Activated T-helper 17 cell treated with anti-CD3 and anti-CD28 coated beads, Interleukin-2, amount 50 U/mL, for 72 hours (primary cell): ENCODE data around the gene THAP11. TPM values are rescaled to one million over a fixed set of nuclear protein-coding genes. Genes with fewer than 3 reads are reported as not detected.
"Not testable (repeated sequence)": the region's sequence is repeated elsewhere in the genome, so short reads cannot be mapped to it uniquely, and the experiment has no call there.

Source experiments
- ATAC-seq: fragments of 150-1000 bp; cut with Tn5 transposase; replicated peaks from 2 replicates; pipeline ENCODE4 v1.10.0; 2021; ENCODE audit warnings: mild to moderate bottlenecking, moderate library complexity
- H3K27ac Mint-ChIP-seq: one replicate; pipeline ENCODE4 v1.8.0; 2022; ENCODE audit warnings: mixed read lengths
- H3K27me3 Mint-ChIP-seq: one replicate; pipeline ENCODE4 v1.8.0; 2022; ENCODE audit warnings: mixed read lengths
- H3K36me3 Mint-ChIP-seq: one replicate; pipeline ENCODE4 v1.8.0; 2022; ENCODE audit warnings: low read depth, mild to moderate bottlenecking, mixed read lengths
- H3K4me1 Mint-ChIP-seq: one replicate; pipeline ENCODE4 v1.8.0; 2022; ENCODE audit warnings: mixed read lengths
- H3K4me3 Mint-ChIP-seq: one replicate; pipeline ENCODE4 v1.8.0; 2022; ENCODE audit warnings: mild to moderate bottlenecking, mixed read lengths
- H3K9me3 Mint-ChIP-seq: one replicate; pipeline ENCODE4 v1.8.0; 2022; ENCODE audit warnings: mixed read lengths
- total RNA-seq, 2 donors: library from RNA; stranded (reverse); gene quantifications; one replicate each; pipeline ENCODE4 v1.2.3, GENCODE V29; 2022

Gene THAP11
- total RNA-seq, 2 donors from 2014 or later: 29.9 to 51.6 TPM

DNA sequence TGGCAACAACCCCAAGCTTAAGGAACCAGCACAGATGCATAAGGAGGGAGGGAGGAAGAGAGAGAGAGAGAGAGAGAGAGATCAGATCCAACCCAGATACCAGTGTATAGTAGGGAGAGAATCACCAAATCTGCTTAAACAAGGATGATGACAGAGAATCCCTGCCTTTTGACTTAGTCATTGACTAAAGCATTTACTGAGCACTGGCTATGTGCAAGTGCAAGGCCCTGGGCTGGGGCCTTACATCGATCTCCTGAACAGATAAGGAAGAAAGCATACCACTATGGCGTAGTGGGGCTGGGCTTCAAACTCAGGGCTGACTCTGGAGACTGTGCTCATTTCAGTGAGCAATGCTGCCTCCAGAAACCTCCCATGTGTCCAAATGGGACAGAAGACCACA is 19.6 kb upstream of the THAP11 start:
- ATAC-seq: no peak

DNA sequence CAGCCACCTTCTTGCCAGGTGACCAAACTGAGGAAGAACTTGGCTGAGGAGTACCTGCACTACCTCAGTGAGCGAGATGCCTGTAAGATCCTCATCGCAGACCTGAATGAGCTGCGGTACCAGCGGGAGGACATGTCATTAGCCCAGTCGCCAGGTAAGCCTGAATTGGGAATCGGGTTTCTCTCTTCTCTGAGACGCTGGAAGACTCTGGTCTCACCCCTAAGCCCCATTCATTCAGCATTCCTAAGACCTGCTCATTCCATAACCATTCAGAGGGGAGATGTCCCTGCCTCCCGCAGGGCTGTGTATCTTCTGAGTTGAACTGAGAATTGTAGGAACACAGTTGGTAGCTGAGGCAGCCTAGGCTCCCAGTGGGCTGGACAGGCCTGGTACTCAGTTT is 17.0 kb upstream of the THAP11 start:
- Mint-ChIP-seq H3K36me3 (peaks cover 6% of the 10 kb centered on the region), H3K27ac (peak overlapping the region; percentile 65)

More for the DNA sequence above, 19.6 kb upstream of the THAP11 start:
- Mint-ChIP-seq H3K4me3 (no peak overlapping the region), H3K4me1 (no peaks in the 10 kb centered on the region), H3K36me3 (no peaks in the 10 kb centered on the region), H3K27ac (no peak overlapping the region), H3K27me3 (no peaks in the 10 kb centered on the region), H3K9me3 (no peaks in the 10 kb centered on the region)

DNA sequence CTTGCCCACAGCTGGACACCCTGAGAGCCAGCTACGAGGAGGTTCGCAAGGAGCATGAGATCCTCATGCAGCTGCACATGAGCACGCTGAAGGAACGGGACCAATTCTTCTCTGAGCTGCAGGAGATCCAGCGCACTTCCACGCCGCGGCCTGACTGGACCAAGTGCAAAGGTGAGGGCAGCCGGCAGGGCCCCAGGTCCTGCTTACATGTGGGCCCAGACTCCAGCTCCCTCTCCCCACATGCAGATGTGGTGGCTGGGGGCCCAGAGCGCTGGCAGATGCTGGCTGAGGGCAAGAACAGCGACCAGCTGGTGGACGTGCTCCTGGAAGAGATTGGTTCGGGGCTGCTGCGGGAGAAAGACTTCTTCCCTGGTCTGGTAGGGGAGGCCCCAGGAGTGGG is 16.2 kb upstream of the THAP11 start:
- no peak for ATAC-seq
- Mint-ChIP-seq H3K9me3 (no peaks in the 10 kb centered on the region), H3K27me3 (no peaks in the 10 kb centered on the region), H3K4me1 (no peaks in the 10 kb centered on the region), H3K36me3 (peaks cover 13% of the 10 kb centered on the region), H3K4me3 (no peak overlapping the region), H3K27ac (peak overlapping the region; percentile 65)

More for the DNA sequence above, 17.0 kb upstream of the THAP11 start:
- ATAC-seq: no peak
- no peaks in the 10 kb centered on the region for H3K9me3 Mint-ChIP-seq
- H3K4me1 Mint-ChIP-seq: no peaks in the 10 kb centered on the region
- no peaks in the 10 kb centered on the region for H3K27me3 Mint-ChIP-seq
- H3K4me3 Mint-ChIP-seq: no peak overlapping the region

DNA sequence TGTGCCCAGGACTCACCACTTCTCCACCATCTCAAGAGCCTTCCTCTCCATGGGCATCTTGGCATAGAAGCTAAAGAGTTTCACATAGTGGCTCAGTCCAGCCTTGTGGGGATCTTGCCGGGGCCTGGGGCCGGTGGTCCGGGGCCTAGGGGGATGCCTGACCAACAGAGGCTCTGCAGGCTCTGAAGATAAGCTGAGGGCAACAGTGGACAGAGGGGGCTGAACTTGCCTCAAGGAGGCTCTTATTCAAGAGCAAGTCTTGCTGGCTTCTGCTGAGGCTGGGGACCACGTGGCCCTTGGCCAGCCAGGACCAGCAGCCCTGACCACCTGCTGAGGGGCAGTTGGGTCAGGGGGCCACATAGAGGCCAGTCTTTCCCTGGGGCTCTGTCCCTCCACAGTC is 13.5 kb upstream of the THAP11 start:
- no peaks in the 10 kb centered on the region for H3K9me3 Mint-ChIP-seq
- H3K4me1 Mint-ChIP-seq: no peaks in the 10 kb centered on the region
- no peak for ATAC-seq
- no peak overlapping the region for H3K4me3 Mint-ChIP-seq
- H3K27me3 Mint-ChIP-seq: no peaks in the 10 kb centered on the region
- H3K27ac Mint-ChIP-seq: no peak overlapping the region
- peaks cover 21% of the 10 kb centered on the region for H3K36me3 Mint-ChIP-seq

DNA sequence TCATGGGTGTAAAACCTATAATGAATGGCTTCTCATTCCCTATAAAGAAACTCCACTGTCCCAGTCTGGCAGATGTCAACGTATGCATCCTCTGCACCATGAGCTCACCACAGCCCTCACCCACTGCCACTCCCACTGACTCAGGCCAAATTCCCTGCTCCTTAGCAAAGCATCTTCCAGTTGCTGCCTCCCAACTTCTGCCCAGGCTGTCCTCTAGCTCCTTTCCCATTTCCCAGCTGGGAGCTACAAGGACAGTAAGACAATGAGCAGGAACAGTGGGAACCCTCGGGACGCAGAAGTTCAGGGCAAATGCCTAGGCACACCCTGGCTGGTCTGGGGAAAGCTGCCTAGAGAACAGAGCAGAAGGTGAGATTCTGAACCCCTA is 9.1 kb upstream of the THAP11 start:
- no peak for ATAC-seq
- Mint-ChIP-seq H3K27ac (peak overlapping the region; percentile 90), H3K36me3 (peaks cover 21% of the 10 kb centered on the region), H3K27me3 (no peaks in the 10 kb centered on the region), H3K4me3 (peak overlapping the region; percentile 89), H3K4me1 (no peaks in the 10 kb centered on the region), H3K9me3 (no peaks in the 10 kb centered on the region)

DNA sequence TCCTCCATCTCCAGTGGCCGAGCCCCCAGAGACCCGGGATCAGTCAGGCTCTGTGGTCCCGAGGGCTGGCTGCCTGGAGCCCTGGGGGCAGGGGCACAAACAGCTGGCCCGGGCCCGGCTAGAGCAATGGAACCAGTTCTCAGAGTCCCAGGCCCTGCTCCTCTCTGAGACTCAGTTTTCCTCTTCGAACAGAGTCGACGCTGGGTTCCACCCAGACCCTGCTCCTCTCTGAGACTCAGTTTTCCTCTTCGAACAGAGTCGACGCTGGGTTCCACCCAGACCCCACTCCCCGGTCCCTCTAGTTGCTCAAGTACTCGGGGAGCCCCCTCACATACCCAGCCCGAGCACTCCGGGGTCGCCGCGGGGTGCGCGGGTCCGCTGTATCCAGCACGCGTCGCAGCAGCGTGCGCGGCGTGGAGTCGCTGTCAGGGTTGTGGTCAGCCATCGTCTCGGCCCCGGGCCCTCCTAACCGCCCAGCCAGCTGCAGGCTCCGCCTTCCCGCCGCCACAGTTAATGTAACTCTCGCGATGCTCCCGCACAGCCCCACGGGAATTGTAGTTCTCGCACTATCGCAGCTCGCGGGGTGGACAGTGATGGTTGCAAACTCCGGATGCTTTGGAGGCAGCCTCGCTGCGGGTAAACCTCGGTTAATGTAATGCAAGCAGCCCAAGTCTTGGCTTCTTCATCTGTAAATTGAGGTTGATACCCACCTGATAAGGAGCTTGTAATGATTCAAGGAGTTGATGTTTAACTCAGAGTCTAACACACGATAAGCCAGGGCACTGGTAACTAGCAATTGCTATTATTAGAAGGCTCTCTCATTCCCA is 8.5 kb upstream of the THAP11 start:
- H3K4me3 Mint-ChIP-seq: peak overlapping the region; percentile 89
- H3K27me3 Mint-ChIP-seq: no peaks in the 10 kb centered on the region
- peaks cover 21% of the 10 kb centered on the region for H3K36me3 Mint-ChIP-seq
- no peaks in the 10 kb centered on the region for H3K4me1 Mint-ChIP-seq
- ATAC-seq: peak; percentile 100
- peak overlapping the region; percentile 90 for H3K27ac Mint-ChIP-seq
- no peaks in the 10 kb centered on the region for H3K9me3 Mint-ChIP-seq

DNA sequence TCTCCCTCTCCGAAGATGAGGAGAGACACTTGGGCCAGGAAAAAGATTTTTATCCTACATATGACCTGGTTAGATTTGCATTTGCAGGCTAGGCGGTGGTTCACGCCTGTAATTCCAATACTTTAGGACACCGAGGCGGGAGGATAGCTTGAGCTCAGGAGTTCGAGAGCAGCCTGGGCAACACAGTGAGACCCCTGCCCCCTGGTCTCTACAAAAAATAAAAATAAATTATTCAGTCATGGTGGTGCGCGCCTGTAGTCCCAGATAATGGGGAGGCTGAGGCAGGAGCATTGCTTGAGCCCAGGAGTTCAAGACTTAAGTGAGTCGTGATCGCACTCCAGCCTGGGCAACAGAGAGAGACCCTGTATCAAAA is 7.9 kb upstream of the THAP11 start:
- no peaks in the 10 kb centered on the region for H3K27me3 Mint-ChIP-seq
- ATAC-seq: no peak
- peak overlapping the region; percentile 89 for H3K4me3 Mint-ChIP-seq
- peaks cover 21% of the 10 kb centered on the region for H3K36me3 Mint-ChIP-seq
- no peaks in the 10 kb centered on the region for H3K9me3 Mint-ChIP-seq
- peak overlapping the region; percentile 90 for H3K27ac Mint-ChIP-seq
- H3K4me1 Mint-ChIP-seq: no peaks in the 10 kb centered on the region

DNA sequence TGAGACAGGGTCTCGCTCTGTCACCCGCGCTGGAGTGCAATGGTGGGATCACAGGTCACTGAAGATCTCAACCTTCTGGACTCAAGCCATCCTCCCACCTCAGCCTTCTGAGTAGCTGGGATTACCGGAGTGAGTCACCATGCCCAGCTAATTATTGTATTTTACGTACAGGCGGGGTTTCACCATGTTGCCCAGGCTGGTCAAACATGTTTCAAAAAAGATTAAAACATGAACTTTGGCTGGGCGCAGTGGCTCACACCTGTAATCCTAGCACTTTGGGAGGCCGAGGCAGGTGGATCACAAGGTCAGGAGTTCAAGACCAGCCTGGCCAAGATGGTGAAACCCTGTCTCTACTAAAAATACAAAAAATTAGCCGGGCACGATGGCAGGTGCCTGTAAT is 4.9 kb upstream of the THAP11 start:
- not testable (repeated sequence) for H3K27me3 Mint-ChIP-seq, ATAC-seq, H3K9me3 Mint-ChIP-seq, H3K4me1 Mint-ChIP-seq, H3K27ac Mint-ChIP-seq, H3K36me3 Mint-ChIP-seq, H3K4me3 Mint-ChIP-seq

DNA sequence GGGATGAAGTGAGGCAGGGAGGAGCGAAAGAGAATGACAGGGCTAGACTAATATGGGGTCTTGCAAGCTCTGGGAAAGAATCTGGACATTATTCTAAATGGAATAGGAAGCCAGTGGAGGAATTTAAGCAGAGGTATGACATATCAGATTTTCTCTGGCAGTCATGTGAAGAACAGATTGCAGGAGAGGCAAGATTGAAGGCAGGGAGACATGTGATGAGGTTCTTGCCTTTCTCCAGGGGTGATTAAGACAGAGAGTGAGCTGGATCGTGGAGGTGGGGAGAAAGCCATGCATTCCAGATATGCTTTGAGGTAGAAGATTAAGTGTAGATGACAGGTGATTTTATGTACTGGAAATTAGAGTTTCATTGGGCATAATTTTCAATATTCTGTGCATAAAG is 4.3 kb upstream of the THAP11 start:
- H3K36me3 Mint-ChIP-seq: peaks cover 2% of the 10 kb centered on the region
- no peak for ATAC-seq
- H3K9me3 Mint-ChIP-seq: no peaks in the 10 kb centered on the region
- H3K4me1 Mint-ChIP-seq: peaks cover 6% of the 10 kb centered on the region
- H3K27ac Mint-ChIP-seq: peak overlapping the region; percentile 31
- no peaks in the 10 kb centered on the region for H3K27me3 Mint-ChIP-seq
- no peak overlapping the region for H3K4me3 Mint-ChIP-seq

DNA sequence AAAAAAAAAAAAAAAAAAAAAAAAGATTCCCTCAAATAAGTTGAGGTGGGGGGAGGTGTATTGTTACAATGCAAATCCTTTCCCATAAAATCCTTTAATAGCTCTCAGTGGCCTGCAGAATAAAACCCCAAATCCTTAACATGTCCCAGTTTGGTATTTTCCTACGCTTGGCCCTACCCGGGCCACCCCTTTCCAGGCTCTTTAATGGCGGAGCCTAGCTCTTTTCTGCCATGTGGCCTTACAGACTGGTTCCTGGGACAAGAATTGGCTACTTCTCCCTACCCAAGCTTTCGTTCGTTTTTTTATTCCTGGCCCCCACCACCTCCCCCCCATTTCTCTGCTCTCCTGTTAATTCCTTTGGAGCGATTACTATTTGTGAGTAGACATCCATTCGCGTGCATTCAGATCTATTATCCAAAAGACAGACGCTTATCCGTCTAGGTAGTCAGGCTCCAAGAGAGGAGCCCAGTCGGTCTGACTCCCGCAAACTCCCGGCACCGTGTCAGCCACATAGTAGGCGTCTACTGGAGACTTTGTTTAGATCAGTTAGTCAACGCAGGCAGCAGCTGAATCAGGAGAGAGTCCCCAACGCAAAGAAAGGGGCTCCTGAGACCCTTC is 813 bp upstream of the THAP11 start:
- peak overlapping the region; percentile 88 for H3K4me3 Mint-ChIP-seq
- H3K9me3 Mint-ChIP-seq: no peaks in the 10 kb centered on the region
- peaks cover 15% of the 10 kb centered on the region for H3K4me1 Mint-ChIP-seq
- H3K27me3 Mint-ChIP-seq: no peaks in the 10 kb centered on the region
- peak overlapping the region; percentile 86 for H3K27ac Mint-ChIP-seq
- peaks cover 26% of the 10 kb centered on the region for H3K36me3 Mint-ChIP-seq
- ATAC-seq: no peak

DNA sequence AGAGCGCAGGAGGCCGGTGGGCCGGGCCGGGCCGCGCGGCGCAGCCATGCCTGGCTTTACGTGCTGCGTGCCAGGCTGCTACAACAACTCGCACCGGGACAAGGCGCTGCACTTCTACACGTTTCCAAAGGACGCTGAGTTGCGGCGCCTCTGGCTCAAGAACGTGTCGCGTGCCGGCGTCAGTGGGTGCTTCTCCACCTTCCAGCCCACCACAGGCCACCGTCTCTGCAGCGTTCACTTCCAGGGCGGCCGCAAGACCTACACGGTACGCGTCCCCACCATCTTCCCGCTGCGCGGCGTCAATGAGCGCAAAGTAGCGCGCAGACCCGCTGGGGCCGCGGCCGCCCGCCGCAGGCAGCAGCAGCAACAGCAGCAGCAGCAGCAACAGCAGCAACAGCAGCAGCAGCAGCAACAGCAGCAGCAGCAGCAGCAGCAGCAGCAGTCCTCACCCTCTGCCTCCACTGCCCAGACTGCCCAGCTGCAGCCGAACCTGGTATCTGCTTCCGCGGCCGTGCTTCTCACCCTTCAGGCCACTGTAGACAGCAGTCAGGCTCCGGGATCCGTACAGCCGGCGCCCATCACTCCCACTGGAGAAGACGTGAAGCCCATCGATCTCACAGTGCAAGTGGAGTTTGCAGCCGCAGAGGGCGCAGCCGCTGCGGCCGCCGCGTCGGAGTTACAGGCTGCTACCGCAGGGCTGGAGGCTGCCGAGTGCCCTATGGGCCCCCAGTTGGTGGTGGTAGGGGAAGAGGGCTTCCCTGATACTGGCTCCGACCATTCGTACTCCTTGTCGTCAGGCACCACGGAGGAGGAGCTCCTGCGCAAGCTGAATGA is 606 bp downstream of the THAP11 start:
- Mint-ChIP-seq H3K27ac (peak overlapping the region; percentile 86), H3K4me3 (peak overlapping the region; percentile 88), H3K36me3 (peaks cover 30% of the 10 kb centered on the region), H3K9me3 (no peaks in the 10 kb centered on the region), H3K4me1 (peaks cover 15% of the 10 kb centered on the region), H3K27me3 (no peaks in the 10 kb centered on the region)
- ATAC-seq: peak; percentile 22

DNA sequence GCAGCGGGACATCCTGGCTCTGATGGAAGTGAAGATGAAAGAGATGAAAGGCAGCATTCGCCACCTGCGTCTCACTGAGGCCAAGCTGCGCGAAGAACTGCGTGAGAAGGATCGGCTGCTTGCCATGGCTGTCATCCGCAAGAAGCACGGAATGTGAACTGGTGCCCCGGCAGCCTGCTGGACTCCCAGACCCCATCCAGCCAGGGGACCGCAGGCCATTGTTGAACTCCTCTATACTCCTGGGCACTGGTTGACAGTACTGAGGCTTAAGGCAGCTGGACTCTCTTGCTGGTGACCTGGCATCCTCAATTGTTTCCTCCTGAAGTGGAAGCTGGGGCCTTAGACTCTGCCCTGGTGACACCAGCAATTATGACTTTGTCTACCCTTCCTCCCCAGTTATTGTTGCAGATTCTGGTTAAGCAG is 1.2 kb downstream of the THAP11 start:
- Mint-ChIP-seq H3K27me3 (no peaks in the 10 kb centered on the region), H3K4me1 (peaks cover 15% of the 10 kb centered on the region)

DNA sequence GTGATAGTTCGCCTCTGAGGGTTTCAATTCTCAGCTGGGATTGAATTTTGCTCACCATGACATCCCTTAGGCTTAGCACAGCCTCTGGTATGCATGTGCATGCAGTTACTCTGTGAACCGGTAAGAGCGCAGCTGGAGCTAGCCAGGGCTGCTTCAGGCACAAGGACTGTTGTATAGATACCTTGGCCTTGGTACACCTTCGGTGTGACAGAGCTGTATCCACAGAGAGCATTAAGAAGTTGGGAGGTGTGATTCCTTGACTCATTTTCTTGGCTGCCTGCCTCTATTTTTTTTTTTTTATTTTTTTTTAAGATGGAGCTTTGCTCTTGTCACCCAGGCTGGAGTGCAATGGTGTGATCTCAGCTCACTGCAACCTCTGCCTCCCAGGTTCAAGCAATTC is 2.4 kb downstream of the THAP11 start:
- H3K27ac Mint-ChIP-seq: no peak overlapping the region
- no peak for ATAC-seq
- no peaks in the 10 kb centered on the region for H3K9me3 Mint-ChIP-seq
- peaks cover 15% of the 10 kb centered on the region for H3K4me1 Mint-ChIP-seq
- H3K27me3 Mint-ChIP-seq: no peaks in the 10 kb centered on the region
- peak overlapping the region; percentile 88 for H3K4me3 Mint-ChIP-seq
- peaks cover 33% of the 10 kb centered on the region for H3K36me3 Mint-ChIP-seq

More for the DNA sequence above, 1.2 kb downstream of the THAP11 start:
- H3K36me3 Mint-ChIP-seq: peaks cover 33% of the 10 kb centered on the region
- no peaks in the 10 kb centered on the region for H3K9me3 Mint-ChIP-seq
- peak overlapping the region; percentile 88 for H3K4me3 Mint-ChIP-seq
- ATAC-seq: no peak
- peak overlapping the region; percentile 86 for H3K27ac Mint-ChIP-seq

DNA sequence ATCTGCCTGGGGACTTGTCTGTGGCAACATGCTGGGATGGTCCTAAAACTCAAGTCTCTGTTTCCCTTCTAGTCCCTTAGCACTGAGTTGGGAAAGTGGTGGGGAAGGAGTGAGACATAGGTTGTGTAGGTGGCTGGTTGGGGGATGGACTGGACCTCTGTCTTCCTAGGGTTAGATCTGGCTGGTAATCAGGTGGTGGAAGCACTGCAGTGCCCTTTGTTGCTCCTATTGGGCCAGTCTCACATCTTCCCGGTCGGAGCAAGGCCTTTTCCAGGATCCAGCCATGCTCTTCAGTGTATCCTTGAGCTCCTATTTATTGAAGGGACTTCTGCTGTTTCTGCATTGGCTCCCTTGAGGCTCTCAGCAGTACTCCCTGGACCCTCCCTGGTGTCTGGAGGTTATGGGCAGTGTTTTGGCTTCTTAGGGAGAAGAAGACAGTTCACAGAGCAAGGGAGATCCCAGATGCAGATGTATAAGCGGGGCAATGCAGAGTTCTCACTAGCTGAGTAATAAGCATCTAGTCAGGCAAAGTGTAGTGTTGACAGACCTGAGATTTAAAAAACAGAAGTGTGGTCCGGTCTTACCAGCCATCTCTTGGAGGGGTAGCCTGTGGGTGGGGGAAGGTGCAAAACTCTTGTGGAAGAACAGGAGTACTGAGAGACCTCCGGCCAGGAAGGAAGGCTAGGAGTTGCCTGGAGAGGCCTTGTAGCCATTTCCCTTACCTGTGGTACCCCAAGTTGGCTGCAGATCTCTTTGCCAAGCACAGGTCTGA is 3.4 kb downstream of the THAP11 start:
- peaks cover 42% of the 10 kb centered on the region for H3K36me3 Mint-ChIP-seq
- H3K27me3 Mint-ChIP-seq: no peaks in the 10 kb centered on the region
- H3K4me3 Mint-ChIP-seq: peak overlapping the region; percentile 88
- H3K27ac Mint-ChIP-seq: peak overlapping the region; percentile 91
- H3K4me1 Mint-ChIP-seq: peaks cover 15% of the 10 kb centered on the region
- no peak for ATAC-seq
- H3K9me3 Mint-ChIP-seq: no peaks in the 10 kb centered on the region
